H9 (cell line): ENCODE results near the gene IL21R. TPM values are rescaled to one million over a fixed set of nuclear protein-coding genes. Genes with fewer than 3 reads are reported as not detected.

ENCODE experiments used
- DNase-seq: peaks from one replicate; pipeline ENCODE4 v3.0.0-alpha.2; 2017
- H2AFZ ChIP-seq: one replicate; pipeline ENCODE4 v1.6.1; 2013; ENCODE audit warnings: mild to moderate bottlenecking, low read length, control low read depth, moderate library complexity
- H2AK5ac ChIP-seq: 2 replicates; pipeline ENCODE4 v1.6.1; 2013; ENCODE audit warnings: low read length, control low read depth, mixed read lengths; ENCODE audit not compliant: insufficient read length
- H2BK120ac ChIP-seq: one replicate; pipeline ENCODE4 v1.6.1; 2013; ENCODE audit warnings: low read depth, mild to moderate bottlenecking, low read length, control low read depth, inconsistent platforms; ENCODE audit not compliant: poor library complexity, severe bottlenecking
- H2BK12ac ChIP-seq: 2 replicates; pipeline ENCODE4 v1.6.1; 2013; ENCODE audit warnings: low read length, control low read depth, mixed read lengths, low read depth; ENCODE audit not compliant: insufficient read length
- H2BK15ac ChIP-seq: 2 replicates; pipeline ENCODE4 v1.6.1; 2013; ENCODE audit warnings: low read depth, low read length, control low read depth
- H2BK20ac ChIP-seq: one replicate; pipeline ENCODE4 v1.6.1; 2013; ENCODE audit warnings: low read depth, mild to moderate bottlenecking, low read length, control low read depth, inconsistent platforms; ENCODE audit not compliant: poor library complexity, severe bottlenecking
- H2BK5ac ChIP-seq: 2 replicates; pipeline ENCODE4 v1.6.1; 2013; ENCODE audit warnings: low read length, control low read depth, mixed read lengths; ENCODE audit not compliant: insufficient read length
- H3K14ac ChIP-seq: 2 replicates; pipeline ENCODE4 v1.6.1; 2013; ENCODE audit warnings: low read length, control low read depth; ENCODE audit not compliant: insufficient read depth
- H3K18ac ChIP-seq: 2 replicates; pipeline ENCODE4 v1.6.1; 2013; ENCODE audit warnings: low read depth, mild to moderate bottlenecking, mixed read lengths, low read length, control low read depth; ENCODE audit not compliant: insufficient read length
- H3K23ac ChIP-seq: 2 replicates; pipeline ENCODE4 v1.6.1; 2013; ENCODE audit warnings: low read length, control low read depth, mixed read lengths, low read depth; ENCODE audit not compliant: insufficient read length
- H3K23me2 ChIP-seq: 2 replicates; pipeline ENCODE4 v1.6.1; 2013; ENCODE audit warnings: low read depth, mild to moderate bottlenecking, mixed read lengths, low read length, control low read depth; ENCODE audit not compliant: insufficient read length, poor library complexity, severe bottlenecking
- H3K27ac ChIP-seq: 2 replicates; pipeline ENCODE4 v1.5.1; 2013; ENCODE audit warnings: low read length, control low read depth, mixed read lengths, low read depth; ENCODE audit not compliant: insufficient read length
- H3K27me3 ChIP-seq: 2 replicates; pipeline ENCODE4 v1.6.1; 2013; ENCODE audit warnings: low read length, control low read depth, inconsistent platforms; ENCODE audit not compliant: insufficient read depth
- H3K4ac ChIP-seq: 2 replicates; pipeline ENCODE4 v1.6.1; 2013; ENCODE audit warnings: low read depth, mild to moderate bottlenecking, control low read depth, inconsistent platforms, low read length, moderate library complexity
- H3K4me1 ChIP-seq: 2 replicates; pipeline ENCODE4 v1.6.1; 2013; ENCODE audit warnings: low read length, control low read depth, inconsistent platforms; ENCODE audit not compliant: insufficient read depth
- H3K4me2 ChIP-seq: 2 replicates; pipeline ENCODE4 v1.6.1; 2013; ENCODE audit warnings: low read length, control low read depth, mixed read lengths; ENCODE audit not compliant: insufficient read length, insufficient read depth
- H3K56ac ChIP-seq: 2 replicates; pipeline ENCODE4 v1.6.1; 2013; ENCODE audit warnings: low read depth, mild to moderate bottlenecking, mixed read lengths, low read length, control low read depth; ENCODE audit not compliant: insufficient read length
- H3K79me1 ChIP-seq: 2 replicates; pipeline ENCODE4 v1.6.1; 2013; ENCODE audit warnings: low read depth, mild to moderate bottlenecking, moderate library complexity, low read length, control low read depth, inconsistent platforms; ENCODE audit not compliant: insufficient read depth, poor library complexity, severe bottlenecking
- H3K79me2 ChIP-seq: 2 replicates; pipeline ENCODE4 v1.6.1; 2013; ENCODE audit warnings: low read length, control low read depth, inconsistent platforms; ENCODE audit not compliant: insufficient read depth
- H3K9ac ChIP-seq: 2 replicates; pipeline ENCODE4 v1.6.1; 2013; ENCODE audit warnings: low read length, control low read depth, mixed read lengths; ENCODE audit not compliant: insufficient read length; ENCODE audit errors: extremely low read depth
- H3K9me3 ChIP-seq: one replicate; pipeline ENCODE4 v1.6.1; 2013; ENCODE audit warnings: low read depth, low read length, inconsistent platforms; ENCODE audit not compliant: control insufficient read depth
- H3T11ph ChIP-seq: one replicate; pipeline ENCODE4 v1.6.1; 2013; ENCODE audit warnings: mild to moderate bottlenecking, low read length, control low read depth, inconsistent platforms
- H4K20me1 ChIP-seq: one replicate; pipeline ENCODE4 v1.6.1; 2013; ENCODE audit not compliant: control insufficient read depth, insufficient read length, insufficient read depth
- H4K5ac ChIP-seq: 2 replicates; pipeline ENCODE4 v1.6.1; 2013; ENCODE audit warnings: low read depth, mild to moderate bottlenecking, mixed read lengths, low read length, control low read depth; ENCODE audit not compliant: insufficient read length
- H4K8ac ChIP-seq: replicated peaks from 2 replicates; pipeline ENCODE4 v1.6.1; 2013; ENCODE audit warnings: low read length, control low read depth, mixed read lengths, low read depth; ENCODE audit not compliant: insufficient read length
- H4K91ac ChIP-seq: 2 replicates; pipeline ENCODE4 v1.6.1; 2013; ENCODE audit warnings: low read depth, mild to moderate bottlenecking, moderate library complexity, mixed read lengths, low read length, control low read depth; ENCODE audit not compliant: insufficient read length
- H3K27ac Mint-ChIP-seq, 3 experiments: 2 replicates in 2 of 3; 3 replicates in 1 of 3; pipeline ENCODE4 v1.8.0; 2020 to 2021; ENCODE audit warnings: mixed read lengths in 3 of 3, mild to moderate bottlenecking in 1 of 3, moderate library complexity in 1 of 3
- H3K27me3 Mint-ChIP-seq: 2 replicates; pipeline ENCODE4 v1.8.0; 2021; ENCODE audit warnings: low read depth, mild to moderate bottlenecking, moderate library complexity, mixed read lengths
- H3K36me3 Mint-ChIP-seq, 3 experiments: 2 replicates in 2 of 3; 3 replicates in 1 of 3; pipeline ENCODE4 v1.8.0; 2020 to 2021; ENCODE audit warnings: low read depth in 3 of 3, mixed read lengths in 3 of 3; ENCODE audit not compliant: insufficient read depth in 1 of 3
- H3K4me1 Mint-ChIP-seq, 2 experiments: 2 replicates each; pipeline ENCODE4 v1.8.0; 2020; ENCODE audit warnings: mixed read lengths in 2 of 2
- H3K4me3 Mint-ChIP-seq, 2 experiments: 2 replicates in 1 of 2; 3 replicates in 1 of 2; pipeline ENCODE4 v1.8.0; 2020 to 2021; ENCODE audit warnings: mild to moderate bottlenecking in 2 of 2, mixed read lengths in 2 of 2, moderate library complexity in 1 of 2
- H3K9me3 Mint-ChIP-seq, 2 experiments: 2 replicates in 1 of 2; 3 replicates in 1 of 2; pipeline ENCODE4 v1.8.0; 2020; ENCODE audit warnings: mild to moderate bottlenecking in 2 of 2, mixed read lengths in 2 of 2, moderate library complexity in 1 of 2
- CTCF ChIP-seq: fragments of 200-600 bp; sonication (generic); conservative IDR thresholded peaks from 3 replicates; pipeline ENCODE4 v1.8.0; 2021; ENCODE audit warnings: antibody characterized with exemption, mild to moderate bottlenecking
- WGBS: extraction: QIAGEN DNeasy Blood & Tissue Kit; methylation state at CpG from one replicate; pipeline ENCODE4 v1.1.7; 2013; ENCODE audit warnings: missing lambda C conversion rate, low lambda C conversion rate, mixed read lengths; ENCODE audit not compliant: insufficient read length; ENCODE audit errors: extremely low coverage; 5-methylcytosine and 5-hydroxymethylcytosine counted together
- total RNA-seq: library from RNA; stranded (reverse); gene quantifications from 2 replicates; pipeline ENCODE4 v1.2.1, GENCODE V29; 2021

IL21R gene
- total RNA-seq, 1 experiment from 2014 or later, result 0.07 TPM

- no peaks in the 10 kb centered on the region for H3K4me1 ChIP-seq
- no CpG with 5 or more reads among the region's 8 CpGs for WGBS
These were observed 12.6 kb upstream of the IL21R start for GRCh38 chr16:27389272-27389961.

More at GRCh38 chr16:27389272-27389961, 12.6 kb upstream of the IL21R start:
- peaks cover 5 to 7% of the 10 kb centered on the region in 2 experiments; a peak in 3 of 5 replicates for H3K9me3 Mint-ChIP-seq
- Histone ChIP-seq H3K23ac (no peak overlapping the region), H2BK12ac (no peak overlapping the region), H2BK20ac (no peak overlapping the region), H4K5ac (no peak overlapping the region), H2AK5ac (no peak overlapping the region), H2BK120ac (no peak overlapping the region), H2BK5ac (no peak overlapping the region), H3T11ph (no peak overlapping the region), H3K23me2 (no peaks in the 10 kb centered on the region), H3K79me1 (no peaks in the 10 kb centered on the region), H3K4ac (no peak overlapping the region), H3K4me2 (no peak overlapping the region), H4K20me1 (no peaks in the 10 kb centered on the region), H3K56ac (no peak overlapping the region), H3K14ac (no peak overlapping the region), H3K79me2 (no peaks in the 10 kb centered on the region), H4K91ac (no peak overlapping the region), H3K9ac (no peak overlapping the region), H2AFZ (no peak overlapping the region), H2BK15ac (no peak overlapping the region), H4K8ac (no peak overlapping the region), H3K9me3 (no peaks in the 10 kb centered on the region), H3K18ac (no peak overlapping the region), H3K27me3 (no peaks in the 10 kb centered on the region), H3K27ac (no peak overlapping the region)
- no peak for TF ChIP-seq CTCF
- H3K36me3 Mint-ChIP-seq, result 0 out of 7 replicates have a peak, but pooled peaks cover 0 to under 1% (median 0%) of the 10 kb centered on the region in 3 experiments
- H3K4me3 Mint-ChIP-seq, result no peak overlapping the region
- no peak overlapping the region for H3K27ac Mint-ChIP-seq
- no peak for DNase-seq
- no peaks in the 10 kb centered on the region for H3K4me1 Mint-ChIP-seq
- H3K27me3 Mint-ChIP-seq, result peaks cover 3% of the 10 kb centered on the region; the same call in 1 of the 2 replicates
